Mucosa of descending colon (tissue), 3 donors: ENCODE data around the gene TNFSF13. TPM values are rescaled to one million over a fixed set of nuclear protein-coding genes. Genes with fewer than 3 reads are reported as not detected.

Experiments
- ATAC-seq: fragments of 200-7000 bp; cut with Tn5 transposase; one replicate; pipeline ENCODE4 v1.9.1; 2020; ENCODE audit warnings: mild to moderate bottlenecking, moderate library complexity
- DNase-seq, 3 donors: peaks; one replicate each; pipeline ENCODE4 v3.0.0-alpha.2; 2020
- H3K36me3 ChIP-seq: fragments of 200-600 bp; one replicate; pipeline ENCODE4 v1.8.0; 2021; ENCODE audit warnings: low read depth, mild to moderate bottlenecking
- H3K4me1 ChIP-seq: fragments of 200-600 bp; one replicate; pipeline ENCODE4 v1.8.0; 2021; ENCODE audit warnings: low read depth, mild to moderate bottlenecking
- H3K4me3 ChIP-seq: fragments of 200-600 bp; one replicate; pipeline ENCODE4 v1.8.0; 2021; ENCODE audit warnings: mild to moderate bottlenecking
- H3K9me3 ChIP-seq: fragments of 200-600 bp; one replicate; pipeline ENCODE4 v1.8.0; 2021; ENCODE audit warnings: mild to moderate bottlenecking
- CTCF ChIP-seq: fragments of 200-600 bp; IDR thresholded peaks from one replicate; pipeline ENCODE4 v1.8.0; 2022; ENCODE audit warnings: antibody characterized with exemption, mild to moderate bottlenecking
- intact Hi-C, 2 donors: fragments of 100-400 bp; cut with DNase I in 1 of 2; cut with micrococcal nuclease in 1 of 2; formaldehyde crosslinking; loops; one replicate each; pipeline versions ENCODE4 v1.11.0 to v1.11.1; 2022; cut with DNase I, micrococcal nuclease
- total RNA-seq, 3 donors: library from RNA; stranded (reverse); fragmentation: NEBNext Ultra II Directional in 2 of 3; extraction: Animal tissue kit (Norgen Biotek cat#: 25700) in 2 of 3; gene quantifications; one replicate each; pipeline versions ENCODE4 v1.2.1 to v1.2.4, GENCODE V29; 2021 to 2023
- donor health status: DM: no; HTN: no; CAD: no; lungs with moderate emphysema.
- donor health status: DM: no; HTN: no; CAD: no.
- donor health status: DM: no; HTN: yes; CAD: no.

Gene TNFSF13
- total RNA-seq, 3 donors from 2014 or later: 41.0 to 74.6 (median 73.3) TPM

GRCh38 chr17:7561589-7562207 lies 3.1 kb downstream of the TNFSF13 start, which contains the start of gene SENP3:
SENP3 (plus strand) TSS chr17:7561919; CDS start chr17:7563077, 1,158 bp downstream.
- H3K4me1 ChIP-seq: peaks cover 49% of the 10 kb centered on the region

GRCh38 chr17:7562208-7562605 lies 3.7 kb downstream of the TNFSF13 start:
- intact Hi-C loops: loop anchor here in 1 of 2 donors (5.0 kb wide), 1 partner anchor 50 kb away; no protein-coding TSS in a partner anchor
- peaks cover 5% of the 10 kb centered on the region for H3K36me3 ChIP-seq
- H3K4me3 ChIP-seq: peak overlapping the region; percentile 72
- no peak for TF ChIP-seq CTCF
- DNase-seq (no peak), ATAC-seq (no peak)
- H3K9me3 ChIP-seq: no peaks in the 10 kb centered on the region
- peaks cover 49% of the 10 kb centered on the region for H3K4me1 ChIP-seq

More at GRCh38 chr17:7561589-7562207, 3.1 kb downstream of the TNFSF13 start, which contains the start of gene SENP3:
- no peak for TF ChIP-seq CTCF
- Histone ChIP-seq H3K4me3 (peak within 1 kb of the TSS; percentile 72), H3K36me3 (peaks cover 5% of the 10 kb centered on the region), H3K9me3 (no peaks in the 10 kb centered on the region)
- ATAC-seq (peak; percentile 70), DNase-seq (peak; percentile 90 to 94 (median 93))
- intact Hi-C loops: loop anchor here in 1 of 2 donors (2.0 to 5.0 kb wide), 2 partner anchors 49 to 127 kb away; partner anchors contain the start of gene TMEM102

- no peak for TF ChIP-seq CTCF
- Histone ChIP-seq H3K4me1 (peaks cover 39% of the 10 kb centered on the region), H3K4me3 (no peak overlapping the region), H3K9me3 (no peaks in the 10 kb centered on the region), H3K36me3 (peaks cover 5% of the 10 kb centered on the region)
- intact Hi-C loops: loop anchor here in 1 of 2 donors (5.0 kb wide), 1 partner anchor 51 kb away; no protein-coding TSS in a partner anchor
- DNase-seq (peak in 1 of 3 donors; percentile 14), ATAC-seq (no peak)
These were observed 4.7 kb downstream of the TNFSF13 start for GRCh38 chr17:7563115-7563869.

GRCh38 chr17:7569571-7569970 lies 11.0 kb downstream of the TNFSF13 start:
- TF ChIP-seq CTCF: no peak
- ATAC-seq (no peak), DNase-seq (no peak)
- intact Hi-C loops: no loop called here
- H3K36me3 ChIP-seq: peaks cover 9% of the 10 kb centered on the region
- peaks cover 12% of the 10 kb centered on the region for H3K4me1 ChIP-seq
- no peak overlapping the region for H3K4me3 ChIP-seq
- H3K9me3 ChIP-seq: no peaks in the 10 kb centered on the region

GRCh38 chr17:7570351-7570750 lies 11.8 kb downstream of the TNFSF13 start:
- Histone ChIP-seq H3K36me3 (peaks cover 10% of the 10 kb centered on the region), H3K4me3 (no peak overlapping the region), H3K9me3 (no peaks in the 10 kb centered on the region), H3K4me1 (peaks cover 19% of the 10 kb centered on the region)
- TF ChIP-seq CTCF: no peak
- intact Hi-C loops: no loop called here
- DNase-seq (peak in 1 of 3 donors; percentile 33), ATAC-seq (no peak)
